Panc1 (cell line): Measurements from ENCODE around the gene FOS. TPM values are rescaled to one million over a fixed set of nuclear protein-coding genes. Genes with fewer than 3 reads are reported as not detected.

Experiments used
- ATAC-seq: fragments of 200-7000 bp; cut with Tn5 transposase; 2 replicates; pipeline ENCODE4 v1.9.1; 2020; ENCODE audit warnings: mild to moderate bottlenecking, moderate library complexity
- BruUV-seq: library from RNA; stranded (reverse); fragments of 400-500 nt; replicated peaks from 2 replicates; lab custom pipeline; 2021; lab: Mats Ljungman, UMichigan
- CTCF ChIA-PET: fragments of 300-600 bp; sonication (Branson Sonifier 250); formaldehyde crosslinking; loops from one replicate; lab custom pipeline; 2022; ENCODE audit warnings: antibody characterized with exemption; lab: Charles Lee
- POLR2A ChIA-PET: fragments of 300-600 bp; sonication (Branson Sonifier 250); formaldehyde crosslinking; loops from one replicate; lab custom pipeline; 2022; ENCODE audit warnings: antibody characterized with exemption; lab: Charles Lee
- DNase-seq: peaks from one replicate; pipeline ENCODE4 v3.0.0-alpha.2; 2010; ENCODE audit warnings: low read depth, low spot score
- H3K27ac ChIP-seq: 2 replicates; pipeline ENCODE4 v1.5.1; 2011; ENCODE audit warnings: mild to moderate bottlenecking, low read length, inconsistent platforms
- H3K27me3 ChIP-seq: fragments of 200-500 bp; sonication (Bioruptor generic); 2 replicates; pipeline ENCODE4 v1.6.0; 2014; ENCODE audit warnings: low read length, inconsistent platforms; ENCODE audit not compliant: control insufficient read depth, insufficient read depth
- H3K36me3 ChIP-seq: fragments of 200-500 bp; sonication (Bioruptor generic); 2 replicates; pipeline ENCODE4 v1.5.1; 2014; ENCODE audit warnings: inconsistent platforms, mild to moderate bottlenecking, low read length, moderate library complexity; ENCODE audit not compliant: control insufficient read depth, insufficient read depth
- H3K4me1 ChIP-seq: 2 replicates; pipeline ENCODE4 v1.5.1; 2011; ENCODE audit warnings: inconsistent platforms, mild to moderate bottlenecking, low read length, moderate library complexity; ENCODE audit not compliant: control insufficient read depth, insufficient read depth
- H3K4me3 ChIP-seq, 2 experiments: 2 replicates each; pipeline ENCODE4 v1.5.1; 2011 to 2012; ENCODE audit warnings: low read depth in 2 of 2, low read length in 2 of 2, mild to moderate bottlenecking in 2 of 2, inconsistent platforms in 1 of 2, moderate library complexity in 1 of 2
- H3K9me3 ChIP-seq: fragments of 200-500 bp; sonication (Bioruptor generic); 2 replicates; pipeline ENCODE4 v1.5.1; 2014; ENCODE audit warnings: low read depth, mild to moderate bottlenecking, inconsistent platforms, low read length, moderate library complexity; ENCODE audit not compliant: control insufficient read depth, insufficient read depth
- POLR2AphosphoS5 ChIP-seq: IDR thresholded peaks from 2 replicates; pipeline ENCODE4 v1.6.1; 2012; ENCODE audit warnings: mild to moderate bottlenecking, low read depth, low read length, moderate library complexity
- SIN3A ChIP-seq: IDR thresholded peaks from 2 replicates; pipeline ENCODE4 v1.6.1; 2012; ENCODE audit warnings: low read depth, mild to moderate bottlenecking, low read length, moderate library complexity, borderline replicate concordance; ENCODE audit not compliant: insufficient read depth
- TCF7L2 ChIP-seq: IDR thresholded peaks from 2 replicates; pipeline ENCODE4 v1.6.1; 2011; ENCODE audit warnings: mild to moderate bottlenecking, low read depth, low read length, inconsistent platforms
- in situ Hi-C: cut with HindIII; loops from 2 replicates; pipeline ENCODE4 v1.10.0; 2016; ENCODE audit warnings: low sequenced_read_pairs, low pct_unique_long_range_greater_than_20kb
- intact Hi-C: fragments of 100-400 bp; cut with micrococcal nuclease; formaldehyde crosslinking; loops from one replicate; pipeline ENCODE4 v1.10.0; 2022; ENCODE audit not compliant: unreplicated experiment
- total RNA-seq: library from RNA; stranded (reverse); gene quantifications from one replicate; pipeline ENCODE4 v1.2.1, GENCODE V29; 2021; ENCODE audit not compliant: unreplicated experiment
- TF ChIP-seq, protein P1 (sequence below): fragments of 450-650 bp; IDR thresholded peaks from 2 replicates; pipeline ENCODE4 v1.5.1; 2017; ENCODE audit warnings: mild to moderate bottlenecking
- TF ChIP-seq, protein P2 (sequence below), 2 experiments: IDR thresholded peaks; 2 replicates each; pipeline ENCODE4 v1.6.1; 2011 to 2012; ENCODE audit warnings: low read depth in 2 of 2, control low read depth in 1 of 2, low read length in 1 of 2, mild to moderate bottlenecking in 1 of 2, moderate library complexity in 1 of 2; ENCODE audit not compliant: insufficient read depth in 1 of 2

FOS gene
- total RNA-seq, 1 experiment from 2014 or later, result 26.8 TPM

- no peak for ATAC-seq
- no peak for TF ChIP-seq TCF7L2
- TF ChIP-seq POLR2AphosphoS5, result no peak
- TF ChIP-seq, protein P1, sequence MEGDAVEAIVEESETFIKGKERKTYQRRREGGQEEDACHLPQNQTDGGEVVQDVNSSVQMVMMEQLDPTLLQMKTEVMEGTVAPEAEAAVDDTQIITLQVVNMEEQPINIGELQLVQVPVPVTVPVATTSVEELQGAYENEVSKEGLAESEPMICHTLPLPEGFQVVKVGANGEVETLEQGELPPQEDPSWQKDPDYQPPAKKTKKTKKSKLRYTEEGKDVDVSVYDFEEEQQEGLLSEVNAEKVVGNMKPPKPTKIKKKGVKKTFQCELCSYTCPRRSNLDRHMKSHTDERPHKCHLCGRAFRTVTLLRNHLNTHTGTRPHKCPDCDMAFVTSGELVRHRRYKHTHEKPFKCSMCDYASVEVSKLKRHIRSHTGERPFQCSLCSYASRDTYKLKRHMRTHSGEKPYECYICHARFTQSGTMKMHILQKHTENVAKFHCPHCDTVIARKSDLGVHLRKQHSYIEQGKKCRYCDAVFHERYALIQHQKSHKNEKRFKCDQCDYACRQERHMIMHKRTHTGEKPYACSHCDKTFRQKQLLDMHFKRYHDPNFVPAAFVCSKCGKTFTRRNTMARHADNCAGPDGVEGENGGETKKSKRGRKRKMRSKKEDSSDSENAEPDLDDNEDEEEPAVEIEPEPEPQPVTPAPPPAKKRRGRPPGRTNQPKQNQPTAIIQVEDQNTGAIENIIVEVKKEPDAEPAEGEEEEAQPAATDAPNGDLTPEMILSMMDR, result no peak
- TF ChIP-seq SIN3A, result no peak
- TF ChIP-seq, protein P2, sequence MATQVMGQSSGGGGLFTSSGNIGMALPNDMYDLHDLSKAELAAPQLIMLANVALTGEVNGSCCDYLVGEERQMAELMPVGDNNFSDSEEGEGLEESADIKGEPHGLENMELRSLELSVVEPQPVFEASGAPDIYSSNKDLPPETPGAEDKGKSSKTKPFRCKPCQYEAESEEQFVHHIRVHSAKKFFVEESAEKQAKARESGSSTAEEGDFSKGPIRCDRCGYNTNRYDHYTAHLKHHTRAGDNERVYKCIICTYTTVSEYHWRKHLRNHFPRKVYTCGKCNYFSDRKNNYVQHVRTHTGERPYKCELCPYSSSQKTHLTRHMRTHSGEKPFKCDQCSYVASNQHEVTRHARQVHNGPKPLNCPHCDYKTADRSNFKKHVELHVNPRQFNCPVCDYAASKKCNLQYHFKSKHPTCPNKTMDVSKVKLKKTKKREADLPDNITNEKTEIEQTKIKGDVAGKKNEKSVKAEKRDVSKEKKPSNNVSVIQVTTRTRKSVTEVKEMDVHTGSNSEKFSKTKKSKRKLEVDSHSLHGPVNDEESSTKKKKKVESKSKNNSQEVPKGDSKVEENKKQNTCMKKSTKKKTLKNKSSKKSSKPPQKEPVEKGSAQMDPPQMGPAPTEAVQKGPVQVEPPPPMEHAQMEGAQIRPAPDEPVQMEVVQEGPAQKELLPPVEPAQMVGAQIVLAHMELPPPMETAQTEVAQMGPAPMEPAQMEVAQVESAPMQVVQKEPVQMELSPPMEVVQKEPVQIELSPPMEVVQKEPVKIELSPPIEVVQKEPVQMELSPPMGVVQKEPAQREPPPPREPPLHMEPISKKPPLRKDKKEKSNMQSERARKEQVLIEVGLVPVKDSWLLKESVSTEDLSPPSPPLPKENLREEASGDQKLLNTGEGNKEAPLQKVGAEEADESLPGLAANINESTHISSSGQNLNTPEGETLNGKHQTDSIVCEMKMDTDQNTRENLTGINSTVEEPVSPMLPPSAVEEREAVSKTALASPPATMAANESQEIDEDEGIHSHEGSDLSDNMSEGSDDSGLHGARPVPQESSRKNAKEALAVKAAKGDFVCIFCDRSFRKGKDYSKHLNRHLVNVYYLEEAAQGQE (IDR thresholded peaks at IDR 0.05; ENCODE audit: insufficient read depth in 1 of 2, low read depth in 2 of 2, low read length in 1 of 2), result no peak
- Histone ChIP-seq H3K9me3 (no peaks in the 10 kb centered on the region), H3K27me3 (no peaks in the 10 kb centered on the region), H3K36me3 (no peaks in the 10 kb centered on the region), H3K27ac (no peak overlapping the region), H3K4me1 (no peaks in the 10 kb centered on the region), H3K4me3 (no peak overlapping the region)
- no TSS peak for BruUV-seq
- no peak for DNase-seq
- ChIA-PET POLR2A (interaction anchor here (0.5 to 0.7 kb wide), 3 partner anchors 174 to 1054 kb away, joined by 6 to 9 read pairs (median 8); no protein-coding TSS in a partner anchor), CTCF (no interaction called here)
- in situ Hi-C loops (no loop called here), intact Hi-C loops (loop anchor here (10.0 kb wide), 1 partner anchor 433 kb away; no protein-coding TSS in a partner anchor)
Measured at GRCh38 chr14:75297411-75298040, 18.9 kb downstream of the FOS start.

DNA sequence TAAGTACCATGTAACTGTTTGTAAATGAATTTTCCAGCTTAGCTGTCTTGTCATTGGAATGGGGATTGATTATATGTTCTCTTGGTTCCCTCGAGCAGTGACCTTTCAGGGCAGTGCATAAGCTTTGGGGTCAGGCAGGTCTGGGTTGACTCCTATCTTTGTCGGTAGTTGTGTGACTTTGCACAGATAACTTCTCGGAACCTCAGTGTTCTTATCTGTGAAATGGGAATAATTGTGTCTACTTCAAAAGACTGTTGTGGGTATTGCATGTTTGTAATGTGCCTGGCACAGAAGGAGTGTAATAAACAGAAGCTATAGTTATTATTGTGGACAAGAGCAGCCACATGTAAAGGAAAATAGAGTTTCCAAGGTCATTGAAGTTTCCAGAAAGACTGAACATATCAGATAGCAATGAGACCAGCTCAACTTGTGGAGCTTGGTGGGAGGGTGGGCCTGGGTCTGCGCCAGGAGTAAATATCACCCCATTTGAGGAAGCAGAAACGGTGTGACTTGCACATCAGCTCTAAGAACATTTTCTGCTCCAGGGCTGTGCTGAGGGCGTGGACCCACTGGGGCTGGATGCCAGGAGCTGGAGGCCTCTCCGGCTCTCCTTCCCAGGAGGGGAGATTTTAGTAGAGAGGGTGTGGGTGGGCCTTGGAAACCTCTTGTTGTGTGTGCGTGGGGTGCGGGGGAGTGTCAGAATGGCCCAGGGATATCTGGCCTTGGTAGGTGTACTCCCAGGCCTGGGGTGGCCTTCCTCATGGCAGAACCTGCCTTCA is 19.7 kb downstream of the FOS start:
- no TSS peak for BruUV-seq
- ATAC-seq (no peak), DNase-seq (no peak)
- H3K36me3 ChIP-seq, result no peaks in the 10 kb centered on the region
- H3K27ac ChIP-seq, result no peak overlapping the region
- no peaks in the 10 kb centered on the region for H3K4me1 ChIP-seq
- POLR2A ChIA-PET, result interaction anchor here (0.6 to 0.7 kb wide), 2 partner anchors 175 to 993 kb away, joined by 6 to 9 read pairs; no protein-coding TSS in a partner anchor
- no peak overlapping the region for H3K4me3 ChIP-seq
- H3K9me3 ChIP-seq, result no peaks in the 10 kb centered on the region
- no peaks in the 10 kb centered on the region for H3K27me3 ChIP-seq
- in situ Hi-C loops, result no loop called here
- TF ChIP-seq, protein P1, result no peak
- no peak for TF ChIP-seq POLR2AphosphoS5
- no peak for TF ChIP-seq TCF7L2
- TF ChIP-seq SIN3A, result no peak
- TF ChIP-seq, protein P2 (IDR thresholded peaks at IDR 0.05; ENCODE audit: insufficient read depth in 1 of 2, low read depth in 2 of 2, low read length in 1 of 2), result no peak
- intact Hi-C loops, result loop anchor here (10.0 kb wide), 1 partner anchor 434 kb away; no protein-coding TSS in a partner anchor
- CTCF ChIA-PET, result no interaction called here
